ENCODE results near the gene TRPT1. TPM values are rescaled to one million over a fixed set of nuclear protein-coding genes. Genes with fewer than 3 reads are reported as not detected.

Gene TRPT1
- total RNA-seq, 1 donor from 2014 or later = 39.0 TPM

DNA sequence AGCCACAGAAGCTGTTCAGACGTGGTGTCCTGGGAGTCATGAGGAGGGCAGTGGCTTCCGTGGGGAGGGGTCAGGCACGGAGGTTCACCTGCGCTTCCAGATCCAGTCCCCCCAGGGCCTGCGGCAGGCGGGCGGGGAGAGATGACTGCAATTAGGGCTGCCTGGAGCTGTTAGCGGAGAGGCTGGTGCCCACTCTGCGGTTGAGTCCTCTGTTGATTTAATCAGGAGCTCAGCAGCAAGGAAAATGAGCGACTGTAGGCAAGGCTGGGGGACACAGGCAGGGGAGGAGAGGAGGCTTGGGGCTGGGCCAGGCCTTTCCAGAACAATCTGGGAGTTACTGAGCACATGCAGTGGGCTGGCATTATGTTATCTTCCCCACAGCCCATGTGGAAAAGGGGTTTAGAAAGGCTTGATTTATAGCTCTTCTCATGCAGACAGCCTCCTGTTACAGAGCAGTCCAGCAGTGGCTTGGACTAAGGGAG, 38.4 kb upstream of the TRPT1 start:
- DNase-seq = no peak
- Mint-ChIP-seq H3K4me3 (ENCODE audit: unreplicated experiment) (no peak overlapping the region), H3K36me3 (ENCODE audit: unreplicated experiment) (no peaks in the 10 kb centered on the region), H3K4me1 (ENCODE audit: low read depth, unreplicated experiment) (peaks cover 2% of the 10 kb centered on the region), H3K27ac (ENCODE audit: unreplicated experiment) (no peak overlapping the region), H3K9me3 (ENCODE audit: unreplicated experiment) (peaks cover 10% of the 10 kb centered on the region), H3K27me3 (ENCODE audit: unreplicated experiment) (peaks cover 17% of the 10 kb centered on the region)
- TF ChIP-seq, protein P1, sequence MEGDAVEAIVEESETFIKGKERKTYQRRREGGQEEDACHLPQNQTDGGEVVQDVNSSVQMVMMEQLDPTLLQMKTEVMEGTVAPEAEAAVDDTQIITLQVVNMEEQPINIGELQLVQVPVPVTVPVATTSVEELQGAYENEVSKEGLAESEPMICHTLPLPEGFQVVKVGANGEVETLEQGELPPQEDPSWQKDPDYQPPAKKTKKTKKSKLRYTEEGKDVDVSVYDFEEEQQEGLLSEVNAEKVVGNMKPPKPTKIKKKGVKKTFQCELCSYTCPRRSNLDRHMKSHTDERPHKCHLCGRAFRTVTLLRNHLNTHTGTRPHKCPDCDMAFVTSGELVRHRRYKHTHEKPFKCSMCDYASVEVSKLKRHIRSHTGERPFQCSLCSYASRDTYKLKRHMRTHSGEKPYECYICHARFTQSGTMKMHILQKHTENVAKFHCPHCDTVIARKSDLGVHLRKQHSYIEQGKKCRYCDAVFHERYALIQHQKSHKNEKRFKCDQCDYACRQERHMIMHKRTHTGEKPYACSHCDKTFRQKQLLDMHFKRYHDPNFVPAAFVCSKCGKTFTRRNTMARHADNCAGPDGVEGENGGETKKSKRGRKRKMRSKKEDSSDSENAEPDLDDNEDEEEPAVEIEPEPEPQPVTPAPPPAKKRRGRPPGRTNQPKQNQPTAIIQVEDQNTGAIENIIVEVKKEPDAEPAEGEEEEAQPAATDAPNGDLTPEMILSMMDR (IDR thresholded peaks at IDR 0.05; ENCODE audit: partially characterized antibody, unreplicated experiment) = no peak

DNA sequence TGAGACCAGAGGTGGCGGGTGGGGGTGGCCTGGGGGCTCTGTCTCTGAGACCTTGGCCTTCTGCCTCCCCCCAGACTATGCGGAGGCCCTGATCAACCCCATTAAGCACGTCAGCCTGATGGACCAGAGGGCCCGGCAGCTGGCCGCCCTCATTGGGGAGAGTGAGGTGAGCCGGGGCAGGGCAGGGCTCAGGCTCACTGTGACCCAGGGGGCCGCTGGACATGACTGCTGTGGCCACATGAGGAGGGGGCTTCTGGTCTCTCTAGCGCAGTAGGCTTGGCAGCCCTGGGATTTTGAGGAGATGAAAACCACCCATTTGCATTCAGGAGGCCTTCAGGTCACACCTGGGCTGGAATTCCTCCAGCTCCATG, 37.9 kb upstream of the TRPT1 start:
- no peaks in the 10 kb centered on the region for H3K36me3 Mint-ChIP-seq (ENCODE audit: unreplicated experiment)

DNA sequence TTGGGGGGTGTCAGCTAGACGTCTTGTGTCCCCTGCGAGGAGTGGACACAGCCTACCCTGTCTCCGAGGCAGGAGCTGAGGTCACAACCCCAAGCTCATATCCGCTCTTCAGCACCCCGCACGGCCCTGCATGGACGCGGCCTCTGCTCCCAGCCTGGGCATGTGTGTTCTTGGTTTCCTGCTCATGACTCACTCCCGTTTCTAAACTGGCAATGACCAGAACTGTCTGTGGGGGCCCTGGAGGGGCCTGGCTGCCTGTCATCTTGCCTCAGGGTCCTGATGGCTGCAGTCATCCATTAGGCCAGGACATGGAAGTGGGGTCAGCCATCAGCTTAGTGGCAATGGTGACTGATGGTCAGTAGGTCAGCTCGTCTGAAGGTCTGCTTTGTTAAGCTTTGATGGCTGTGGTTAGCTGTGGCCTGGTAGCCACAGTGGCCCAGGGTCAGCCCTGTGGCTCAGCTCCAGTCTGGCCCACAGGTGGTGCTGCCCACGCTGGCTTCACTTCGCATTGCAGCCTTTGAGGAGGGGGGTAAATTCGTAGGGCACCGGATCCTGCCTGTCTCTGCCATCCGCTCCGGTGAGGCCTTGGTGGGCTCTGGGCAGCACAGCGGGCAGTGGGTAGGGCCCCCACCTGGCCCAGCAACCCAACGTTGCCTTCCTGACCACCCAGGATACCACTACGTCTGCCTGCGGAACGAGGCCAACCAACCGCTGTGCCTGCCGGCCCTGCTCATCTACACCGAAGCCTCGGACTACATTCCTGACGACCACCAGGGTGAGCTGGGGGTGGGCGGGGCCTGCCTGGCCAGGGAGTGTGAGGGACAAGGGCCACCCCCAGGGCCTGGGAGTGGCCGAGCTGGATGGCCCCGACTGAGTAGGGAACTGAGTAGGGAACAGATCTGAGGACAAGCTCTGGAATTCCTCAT, 37.3 kb upstream of the TRPT1 start:
- TF ChIP-seq, protein P1 (IDR thresholded peaks at IDR 0.05; ENCODE audit: partially characterized antibody, unreplicated experiment) = no peak
- Mint-ChIP-seq H3K27me3 (ENCODE audit: unreplicated experiment) (peaks cover 16% of the 10 kb centered on the region), H3K4me3 (ENCODE audit: unreplicated experiment) (peak overlapping the region; percentile 55), H3K9me3 (ENCODE audit: unreplicated experiment) (peaks cover 11% of the 10 kb centered on the region), H3K27ac (ENCODE audit: unreplicated experiment) (no peak overlapping the region), H3K36me3 (ENCODE audit: unreplicated experiment) (no peaks in the 10 kb centered on the region), H3K4me1 (ENCODE audit: low read depth, unreplicated experiment) (no peaks in the 10 kb centered on the region)
- no peak for DNase-seq

More for the DNA sequence above, 37.9 kb upstream of the TRPT1 start:
- no peak for DNase-seq
- Mint-ChIP-seq H3K9me3 (ENCODE audit: unreplicated experiment) (peaks cover 11% of the 10 kb centered on the region), H3K27me3 (ENCODE audit: unreplicated experiment) (peaks cover 17% of the 10 kb centered on the region), H3K4me3 (ENCODE audit: unreplicated experiment) (no peak overlapping the region), H3K27ac (ENCODE audit: unreplicated experiment) (no peak overlapping the region), H3K4me1 (ENCODE audit: low read depth, unreplicated experiment) (peaks cover 1% of the 10 kb centered on the region)
- TF ChIP-seq, protein P1 (IDR thresholded peaks at IDR 0.05; ENCODE audit: partially characterized antibody, unreplicated experiment) = no peak

DNA sequence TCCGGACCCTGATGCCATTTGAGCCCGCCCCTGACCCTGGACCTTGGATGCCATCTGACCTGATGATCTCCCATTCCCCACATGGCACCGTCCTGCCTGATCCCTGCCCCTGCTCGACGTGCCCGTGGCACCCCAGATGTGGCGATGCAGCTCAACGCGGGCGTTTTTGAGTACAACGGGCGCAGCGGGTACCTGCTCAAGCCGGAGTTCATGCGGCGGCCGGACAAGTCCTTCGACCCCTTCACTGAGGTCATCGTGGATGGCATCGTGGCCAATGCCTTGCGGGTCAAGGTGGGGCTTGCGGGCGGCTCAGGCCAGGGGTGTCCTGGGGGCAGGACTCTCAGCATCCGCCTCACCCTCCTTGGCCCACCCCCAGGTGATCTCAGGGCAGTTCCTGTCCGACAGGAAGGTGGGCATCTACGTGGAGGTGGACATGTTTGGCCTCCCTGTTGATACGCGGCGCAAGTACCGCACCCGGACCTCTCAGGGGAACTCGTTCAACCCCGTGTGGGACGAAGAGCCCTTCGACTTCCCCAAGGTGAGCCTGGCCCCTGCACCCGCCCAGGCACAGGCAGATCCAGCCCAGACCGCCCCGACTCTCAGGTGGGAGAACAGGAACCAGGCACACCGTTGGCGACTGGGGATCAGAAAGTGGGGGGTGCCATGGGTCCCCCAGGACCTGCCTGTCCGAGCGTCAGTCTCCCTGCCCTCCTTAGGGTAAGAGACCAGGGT, 36.5 kb upstream of the TRPT1 start:
- no peak overlapping the region for H3K27ac Mint-ChIP-seq (ENCODE audit: unreplicated experiment)
- H3K4me3 Mint-ChIP-seq (ENCODE audit: unreplicated experiment) = no peak overlapping the region

More for the DNA sequence above, 36.5 kb upstream of the TRPT1 start:
- DNase-seq = no peak
- TF ChIP-seq, protein P1 (IDR thresholded peaks at IDR 0.05; ENCODE audit: partially characterized antibody, unreplicated experiment) = no peak
- no peaks in the 10 kb centered on the region for H3K36me3 Mint-ChIP-seq (ENCODE audit: unreplicated experiment)
- H3K27me3 Mint-ChIP-seq (ENCODE audit: unreplicated experiment) = peaks cover 13% of the 10 kb centered on the region
- H3K9me3 Mint-ChIP-seq (ENCODE audit: unreplicated experiment) = peaks cover 6% of the 10 kb centered on the region
- H3K4me1 Mint-ChIP-seq (ENCODE audit: low read depth, unreplicated experiment) = no peaks in the 10 kb centered on the region

All from glutamatergic neuron (in vitro differentiated cells).